MM.1S (cell line): Measurements from ENCODE around the gene CAPN12.

Source experiments
- DNase-seq: peaks from one replicate; pipeline ENCODE4 v3.0.0-alpha.2; 2015
- H2AFZ ChIP-seq: fragments of 300-600 bp; sonication (generic); 2 replicates; pipeline ENCODE4 v1.6.0; 2016; ENCODE audit warnings: antibody characterized with exemption, low read length
- H3F3A ChIP-seq: fragments of 300-600 bp; sonication (generic); 2 replicates; pipeline ENCODE4 v1.6.1; 2016; ENCODE audit warnings: mild to moderate bottlenecking, antibody characterized with exemption, low read length, moderate library complexity, mixed read lengths; ENCODE audit not compliant: insufficient read depth
- H3K27ac ChIP-seq: fragments of 300-600 bp; sonication (generic); 2 replicates; pipeline ENCODE4 v1.5.1; 2016; ENCODE audit warnings: mild to moderate bottlenecking, low read length
- H3K27me3 ChIP-seq: fragments of 300-600 bp; sonication (generic); replicated peaks from 2 replicates; pipeline ENCODE4 v1.6.0; 2016; ENCODE audit warnings: low read length; ENCODE audit not compliant: insufficient read depth
- H3K36me3 ChIP-seq: fragments of 300-600 bp; sonication (generic); replicated peaks from 2 replicates; pipeline ENCODE4 v1.6.1; 2016; ENCODE audit warnings: mild to moderate bottlenecking, low read length, mixed read lengths; ENCODE audit not compliant: insufficient read depth
- H3K4me1 ChIP-seq: fragments of 300-600 bp; sonication (generic); 2 replicates; pipeline ENCODE4 v1.6.1; 2016; ENCODE audit warnings: low read length, mixed read lengths
- H3K4me2 ChIP-seq: fragments of 300-600 bp; sonication (generic); 2 replicates; pipeline ENCODE4 v1.6.0; 2016; ENCODE audit warnings: low read depth, low read length
- H3K4me3 ChIP-seq: fragments of 300-600 bp; sonication (generic); 2 replicates; pipeline ENCODE4 v1.5.1; 2016; ENCODE audit warnings: low read length, mixed read lengths
- H3K79me2 ChIP-seq: fragments of 300-600 bp; sonication (generic); 2 replicates; pipeline ENCODE4 v1.6.1; 2016; ENCODE audit warnings: mixed run types, low read length, mixed read lengths
- H3K9ac ChIP-seq: fragments of 300-600 bp; sonication (generic); 2 replicates; pipeline ENCODE4 v1.6.1; 2016; ENCODE audit warnings: low read length, mixed read lengths
- H3K9me2 ChIP-seq: fragments of 300-600 bp; sonication (generic); replicated peaks from 2 replicates; pipeline ENCODE4 v1.6.1; 2016; ENCODE audit warnings: mild to moderate bottlenecking, low read length, mixed read lengths; ENCODE audit not compliant: insufficient read depth
- H3K9me3 ChIP-seq: fragments of 300-600 bp; sonication (generic); replicated peaks from 2 replicates; pipeline ENCODE4 v1.6.1; 2016; ENCODE audit warnings: mild to moderate bottlenecking, low read length, mixed read lengths; ENCODE audit not compliant: insufficient read depth
- H4K20me1 ChIP-seq: fragments of 300-600 bp; sonication (generic); 2 replicates; pipeline ENCODE4 v1.6.1; 2016; ENCODE audit warnings: mild to moderate bottlenecking, low read length, moderate library complexity, mixed read lengths; ENCODE audit not compliant: insufficient read depth
- EZH2 ChIP-seq: fragments of 300-600 bp; sonication (generic); optimal IDR thresholded peaks from 2 replicates; pipeline ENCODE3; 2017; ENCODE audit warnings: low read depth, mild to moderate bottlenecking, antibody characterized with exemption, low read length, mixed read lengths
- EZH2phosphoT487 ChIP-seq: fragments of 300-600 bp; sonication (generic); IDR thresholded peaks from 2 replicates; pipeline ENCODE4 v1.6.1; 2018; ENCODE audit warnings: antibody characterized with exemption, low read length
- TF ChIP-seq, protein P1 (sequence below): fragments of 300-600 bp; sonication (generic); IDR thresholded peaks from 2 replicates; pipeline ENCODE4 v1.5.1; 2016; ENCODE audit warnings: antibody characterized with exemption, low read length, mixed read lengths

The CAPN12 gene

DNA sequence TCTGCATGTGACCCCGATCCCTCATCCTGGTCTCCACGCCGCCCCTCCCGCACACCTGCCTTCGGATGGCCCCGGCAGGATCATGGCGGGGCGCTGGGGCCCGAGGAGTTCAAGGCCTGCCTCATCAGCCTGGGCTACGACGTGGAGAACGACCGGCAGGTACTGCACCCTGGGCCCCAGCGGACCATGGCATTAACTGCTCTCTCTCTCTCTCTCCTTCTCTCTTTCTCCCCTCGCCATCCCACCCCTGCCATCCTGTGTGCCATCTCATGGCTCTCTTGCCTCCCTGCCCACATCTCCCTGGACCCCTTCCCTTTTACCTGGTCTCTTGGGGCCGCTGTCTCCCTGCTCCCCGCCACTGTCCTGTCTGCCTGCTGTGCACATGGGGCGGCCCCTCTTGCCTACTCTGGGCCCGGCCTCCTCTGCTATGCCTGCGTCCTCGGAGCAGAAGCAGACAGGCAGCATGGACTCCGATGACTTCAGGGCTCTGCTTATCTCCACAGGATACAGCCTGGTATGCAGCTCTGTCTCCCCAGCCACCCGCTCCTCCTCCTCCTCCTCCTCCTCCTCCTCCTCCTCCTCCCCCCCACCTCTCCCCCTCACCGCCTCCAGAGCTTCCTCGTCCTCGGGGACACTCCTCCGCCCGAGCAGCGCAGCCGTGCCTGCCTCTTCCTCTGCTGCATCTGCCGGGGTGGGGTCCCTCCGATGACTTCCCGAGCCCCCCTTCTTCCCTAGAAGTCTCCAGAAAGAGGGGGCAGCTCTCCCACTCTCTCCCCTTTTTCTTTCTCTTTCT lies 16.2 kb downstream of the CAPN12 start:
- no peaks in the 10 kb centered on the region for H3K9me3 ChIP-seq
- no peaks in the 10 kb centered on the region for H3K27me3 ChIP-seq
- no peak overlapping the region for H2AFZ ChIP-seq
- H3K9ac ChIP-seq = no peak overlapping the region
- H3K27ac ChIP-seq = no peak overlapping the region
- TF ChIP-seq EZH2phosphoT487 (no peak), EZH2 (no peak)
- TF ChIP-seq, protein P1, sequence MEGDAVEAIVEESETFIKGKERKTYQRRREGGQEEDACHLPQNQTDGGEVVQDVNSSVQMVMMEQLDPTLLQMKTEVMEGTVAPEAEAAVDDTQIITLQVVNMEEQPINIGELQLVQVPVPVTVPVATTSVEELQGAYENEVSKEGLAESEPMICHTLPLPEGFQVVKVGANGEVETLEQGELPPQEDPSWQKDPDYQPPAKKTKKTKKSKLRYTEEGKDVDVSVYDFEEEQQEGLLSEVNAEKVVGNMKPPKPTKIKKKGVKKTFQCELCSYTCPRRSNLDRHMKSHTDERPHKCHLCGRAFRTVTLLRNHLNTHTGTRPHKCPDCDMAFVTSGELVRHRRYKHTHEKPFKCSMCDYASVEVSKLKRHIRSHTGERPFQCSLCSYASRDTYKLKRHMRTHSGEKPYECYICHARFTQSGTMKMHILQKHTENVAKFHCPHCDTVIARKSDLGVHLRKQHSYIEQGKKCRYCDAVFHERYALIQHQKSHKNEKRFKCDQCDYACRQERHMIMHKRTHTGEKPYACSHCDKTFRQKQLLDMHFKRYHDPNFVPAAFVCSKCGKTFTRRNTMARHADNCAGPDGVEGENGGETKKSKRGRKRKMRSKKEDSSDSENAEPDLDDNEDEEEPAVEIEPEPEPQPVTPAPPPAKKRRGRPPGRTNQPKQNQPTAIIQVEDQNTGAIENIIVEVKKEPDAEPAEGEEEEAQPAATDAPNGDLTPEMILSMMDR = no peak
- no peak overlapping the region for H3K4me2 ChIP-seq
- H3K4me1 ChIP-seq = no peaks in the 10 kb centered on the region
- no peak for DNase-seq
- no peaks in the 10 kb centered on the region for H4K20me1 ChIP-seq
- H3K36me3 ChIP-seq = no peaks in the 10 kb centered on the region; the same call in 1 of the 2 replicates
- H3K9me2 ChIP-seq = no peaks in the 10 kb centered on the region
- peaks cover 9% of the 10 kb centered on the region for H3F3A ChIP-seq
- no peaks in the 10 kb centered on the region for H3K79me2 ChIP-seq
- H3K4me3 ChIP-seq = no peak overlapping the region

DNA sequence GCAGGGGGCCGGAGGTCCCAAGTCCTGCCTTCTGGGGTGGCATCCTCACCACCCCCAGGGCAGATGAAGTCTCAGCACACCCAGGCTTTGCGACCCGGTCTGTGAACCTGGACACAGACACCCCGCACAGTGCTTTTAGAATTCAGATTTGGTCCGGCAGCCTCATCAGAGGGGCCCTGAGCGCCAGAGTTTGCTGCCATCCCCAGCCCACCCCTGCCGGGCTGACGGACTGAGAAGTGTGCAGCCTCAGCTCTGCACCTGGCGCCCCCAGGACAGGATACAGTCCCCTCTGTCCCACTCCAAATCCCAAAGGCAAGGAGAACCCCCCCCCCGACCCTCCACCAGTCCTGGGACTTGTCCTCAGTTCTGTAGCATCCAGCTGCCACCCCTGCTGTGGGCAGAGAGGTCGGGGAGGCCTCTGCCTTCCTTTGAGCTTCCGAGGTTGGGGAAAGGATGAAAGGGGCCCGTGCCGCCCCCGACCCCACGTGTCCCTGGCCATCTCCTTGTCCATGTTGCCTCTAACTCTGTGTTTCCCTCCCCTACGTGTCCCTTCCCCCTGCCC lies 16.9 kb downstream of the CAPN12 start:
- Histone ChIP-seq H3K4me2 (no peak overlapping the region), H3K27me3 (no peaks in the 10 kb centered on the region), H3K9me2 (no peaks in the 10 kb centered on the region), H2AFZ (no peak overlapping the region), H4K20me1 (no peaks in the 10 kb centered on the region), H3K9ac (no peak overlapping the region), H3K9me3 (no peaks in the 10 kb centered on the region), H3K27ac (no peak overlapping the region), H3K4me3 (no peak overlapping the region), H3K36me3 (no peaks in the 10 kb centered on the region; the same call in 1 of the 2 replicates), H3K4me1 (no peaks in the 10 kb centered on the region), H3F3A (peaks cover 9% of the 10 kb centered on the region; the same call in 1 of the 2 replicates), H3K79me2 (no peaks in the 10 kb centered on the region)
- DNase-seq = no peak
- TF ChIP-seq EZH2 (no peak), EZH2phosphoT487 (no peak)
- TF ChIP-seq, protein P1 = no peak

DNA sequence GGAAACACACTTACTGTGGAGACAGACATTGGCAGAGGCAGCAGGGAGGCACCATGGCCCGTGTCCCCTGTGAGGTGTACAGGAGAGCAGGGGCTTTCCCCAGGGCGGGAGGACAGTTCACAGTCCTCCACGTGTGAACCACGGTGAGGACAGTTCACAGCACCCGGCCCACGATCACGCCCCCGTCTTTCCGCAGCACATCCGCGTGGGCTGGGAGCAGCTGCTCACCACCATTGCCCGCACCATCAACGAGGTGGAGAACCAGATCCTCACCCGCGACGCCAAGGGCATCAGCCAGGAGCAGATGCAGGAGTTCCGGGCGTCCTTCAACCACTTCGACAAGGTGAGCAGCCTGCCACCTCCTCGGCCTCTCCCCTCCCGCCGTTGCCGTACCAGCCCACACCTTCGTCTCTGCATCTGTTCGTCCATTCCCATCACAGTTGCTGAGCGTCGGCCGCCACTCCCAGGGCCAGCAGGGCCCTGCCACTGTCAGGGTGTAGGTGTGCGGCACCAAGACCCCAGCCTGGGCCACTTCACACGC lies 17.4 kb downstream of the CAPN12 start:
- H3K27me3 ChIP-seq = no peaks in the 10 kb centered on the region
- H4K20me1 ChIP-seq = no peaks in the 10 kb centered on the region
- H3K9me2 ChIP-seq = no peaks in the 10 kb centered on the region
- H3K36me3 ChIP-seq = no peaks in the 10 kb centered on the region; the same call in 1 of the 2 replicates
- H3K27ac ChIP-seq = no peak overlapping the region
- TF ChIP-seq EZH2 = no peak
- TF ChIP-seq, protein P1 = no peak
- TF ChIP-seq EZH2phosphoT487 = no peak
- H3K79me2 ChIP-seq = no peaks in the 10 kb centered on the region
- no peak overlapping the region for H3K4me2 ChIP-seq
- H2AFZ ChIP-seq = no peak overlapping the region
- peaks cover 5% of the 10 kb centered on the region; the same call in 1 of the 2 replicates for H3F3A ChIP-seq
- DNase-seq = no peak
- H3K4me1 ChIP-seq = no peaks in the 10 kb centered on the region
- no peaks in the 10 kb centered on the region for H3K9me3 ChIP-seq
- H3K4me3 ChIP-seq = no peak overlapping the region
- H3K9ac ChIP-seq = no peak overlapping the region
